ENCODE results near the gene KIRREL1.

DNA sequence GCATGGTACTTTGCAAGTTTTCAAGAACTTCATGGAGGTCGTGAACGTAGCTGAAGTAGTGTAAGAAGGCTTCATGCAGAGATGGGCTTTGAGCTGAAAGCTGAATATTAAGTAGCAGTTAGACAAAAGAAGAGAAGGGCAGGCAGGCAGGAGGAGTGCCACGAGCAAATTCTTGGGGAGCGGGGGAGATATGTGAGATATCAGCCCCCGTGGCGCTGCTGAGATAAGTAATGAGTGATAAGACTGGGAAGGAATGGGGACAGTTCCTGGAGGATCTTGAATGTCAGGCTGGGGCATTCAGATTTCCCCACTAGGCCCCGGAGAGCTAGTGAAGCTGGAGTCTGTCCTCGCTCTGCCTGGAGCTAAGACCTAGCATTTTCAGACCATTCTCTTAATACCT, 27.9 kb upstream of the KIRREL1 start:
- TF ChIP-seq, protein P1, sequence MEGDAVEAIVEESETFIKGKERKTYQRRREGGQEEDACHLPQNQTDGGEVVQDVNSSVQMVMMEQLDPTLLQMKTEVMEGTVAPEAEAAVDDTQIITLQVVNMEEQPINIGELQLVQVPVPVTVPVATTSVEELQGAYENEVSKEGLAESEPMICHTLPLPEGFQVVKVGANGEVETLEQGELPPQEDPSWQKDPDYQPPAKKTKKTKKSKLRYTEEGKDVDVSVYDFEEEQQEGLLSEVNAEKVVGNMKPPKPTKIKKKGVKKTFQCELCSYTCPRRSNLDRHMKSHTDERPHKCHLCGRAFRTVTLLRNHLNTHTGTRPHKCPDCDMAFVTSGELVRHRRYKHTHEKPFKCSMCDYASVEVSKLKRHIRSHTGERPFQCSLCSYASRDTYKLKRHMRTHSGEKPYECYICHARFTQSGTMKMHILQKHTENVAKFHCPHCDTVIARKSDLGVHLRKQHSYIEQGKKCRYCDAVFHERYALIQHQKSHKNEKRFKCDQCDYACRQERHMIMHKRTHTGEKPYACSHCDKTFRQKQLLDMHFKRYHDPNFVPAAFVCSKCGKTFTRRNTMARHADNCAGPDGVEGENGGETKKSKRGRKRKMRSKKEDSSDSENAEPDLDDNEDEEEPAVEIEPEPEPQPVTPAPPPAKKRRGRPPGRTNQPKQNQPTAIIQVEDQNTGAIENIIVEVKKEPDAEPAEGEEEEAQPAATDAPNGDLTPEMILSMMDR (IDR thresholded peaks at IDR 0.05) = no peak
- TF ChIP-seq POLR2A (IDR thresholded peaks at IDR 0.05) = no peak
